H1 (cell line): ENCODE measurements around the gene MINPP1. TPM values are rescaled to one million over a fixed set of nuclear protein-coding genes. Genes with fewer than 3 reads are reported as not detected.

Experiments used
- CEBPB ChIP-seq: IDR thresholded peaks from 2 replicates; pipeline ENCODE4 v1.6.1; 2012; ENCODE audit warnings: low read depth, low read length
- SIN3A ChIP-seq, 2 experiments: IDR thresholded peaks in 1 of 2; conservative IDR thresholded peaks in 1 of 2; 2 replicates each; pipeline ENCODE4 v1.6.1; 2011 to 2012; ENCODE audit warnings: low read length in 2 of 2, improper control_type of control experiment in 1 of 2, low read depth in 1 of 2, mild to moderate bottlenecking in 1 of 2
- polyA plus RNA-seq, 7 experiments: library from polyadenylated mRNA; depleted of rRNA in 3 of 7; stranded (reverse) in 5 of 7; unstranded in 2 of 7; fragments of >200 nt in 5 of 7; fragments of 200-250 nt in 2 of 7; gene quantifications; 1 replicate in 5 of 7; 2 replicates in 1 of 7; 4 replicates in 1 of 7; pipeline versions ENCODE4 v1.2.1 to v1.2.3, GENCODE V29; 2011 to 2013; ENCODE audit warnings: missing spikeins in 2 of 7, mixed read lengths in 2 of 7
- total RNA-seq: library from RNA; stranded (reverse); fragmentation: NEBNext Ultra II Directional; extraction: Animal tissue kit (Norgen Biotek cat#: 25700); gene quantifications from 2 replicates; pipeline ENCODE4 v1.2.1, GENCODE V29; 2021

MINPP1 gene
- total and polyA plus RNA-seq, 2 of the 8 experiments (the other 6 are each of a cell fraction or from before 2014, with no cell fraction given), result 13.6 to 27.2 TPM

DNA sequence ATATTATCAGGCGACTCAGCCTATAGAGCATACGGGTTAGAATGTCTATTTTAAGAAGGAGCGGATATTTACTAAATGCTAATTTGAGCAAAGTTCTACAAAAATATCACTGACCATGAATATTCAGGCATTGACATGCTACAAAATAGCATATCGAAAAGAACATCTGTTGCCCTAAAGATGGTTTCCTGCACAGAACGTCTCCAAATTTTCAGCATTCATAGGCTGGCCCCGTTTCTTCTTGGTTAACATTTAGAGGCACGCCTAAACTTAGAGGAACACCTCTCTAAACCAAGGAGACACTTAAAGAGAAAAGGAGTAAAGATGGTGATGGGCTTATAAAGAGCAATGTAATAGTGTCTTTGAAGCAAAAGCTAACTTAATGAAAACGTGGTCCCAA lies 1.3 kb upstream of the MINPP1 start (continued):
- no peak for TF ChIP-seq SIN3A (conservative IDR thresholded peaks at IDR 0.05 in 1 of 2, IDR thresholded peaks at IDR 0.05 in 1 of 2; ENCODE audit: low read depth in 1 of 2, low read length in 2 of 2)
- no peak for TF ChIP-seq CEBPB
